Measurements from ENCODE around the gene HBP1. TPM values are rescaled to one million over a fixed set of nuclear protein-coding genes. Genes with fewer than 3 reads are reported as not detected.
A peak's percentile ranks its signal among the peaks of the same experiment; 100 is the strongest.

The HBP1 gene
- total RNA-seq, 1 experiment from 2014 or later: 55.6 TPM

- no peak for DNase-seq
- Histone ChIP-seq H3K4me1 (ENCODE audit: low read length) (0 out of 2 replicates have a peak, but pooled peaks cover 6% of the 10 kb centered on the region), H3K4me3 (ENCODE audit: low read length) (no peak overlapping the region), H3K9ac (ENCODE audit: low read length) (no peak overlapping the region), H4K20me1 (ENCODE audit: insufficient read depth, low read depth, low read length) (no peaks in the 10 kb centered on the region), H3K36me3 (ENCODE audit: insufficient read depth, low read length) (no peaks in the 10 kb centered on the region), H3K9me3 (ENCODE audit: low read length) (no peaks in the 10 kb centered on the region), H3K27me3 (ENCODE audit: low read length) (no peaks in the 10 kb centered on the region), H3K9me2 (replicated peaks; ENCODE audit: insufficient read depth, low read length) (no peaks in the 10 kb centered on the region), H3K27ac (ENCODE audit: low read length) (no peak overlapping the region), H3K4me2 (ENCODE audit: low read depth, low read length, poor library complexity, severe bottlenecking) (no peak overlapping the region), H3K79me2 (ENCODE audit: low read length) (no peaks in the 10 kb centered on the region), H2AFZ (ENCODE audit: low read length) (no peak overlapping the region)
Measured at GRCh38 chr7:107160389-107160788, 8.4 kb upstream of the HBP1 start.

- Histone ChIP-seq H2AFZ (ENCODE audit: low read length) (no peak overlapping the region), H3K9ac (ENCODE audit: low read length) (no peak overlapping the region), H3K9me3 (ENCODE audit: low read length) (no peaks in the 10 kb centered on the region), H3K79me2 (ENCODE audit: low read length) (no peaks in the 10 kb centered on the region), H3K36me3 (ENCODE audit: insufficient read depth, low read length) (no peaks in the 10 kb centered on the region), H3K27me3 (ENCODE audit: low read length) (no peaks in the 10 kb centered on the region), H3K4me3 (ENCODE audit: low read length) (no peak overlapping the region), H3K4me2 (ENCODE audit: low read depth, low read length, poor library complexity, severe bottlenecking) (no peak overlapping the region), H3K9me2 (replicated peaks; ENCODE audit: insufficient read depth, low read length) (no peaks in the 10 kb centered on the region), H3K27ac (ENCODE audit: low read length) (no peak overlapping the region), H3K4me1 (ENCODE audit: low read length) (peaks cover 8% of the 10 kb centered on the region), H4K20me1 (ENCODE audit: insufficient read depth, low read depth, low read length) (no peaks in the 10 kb centered on the region)
- DNase-seq: no peak
Measured at GRCh38 chr7:107161415-107161814, 7.4 kb upstream of the HBP1 start.

- H3K4me3 ChIP-seq (ENCODE audit: low read length): no peak overlapping the region
- H4K20me1 ChIP-seq (ENCODE audit: insufficient read depth, low read depth, low read length): no peaks in the 10 kb centered on the region
- no peaks in the 10 kb centered on the region for H3K36me3 ChIP-seq (ENCODE audit: insufficient read depth, low read length)
- no peaks in the 10 kb centered on the region for H3K9me3 ChIP-seq (ENCODE audit: low read length)
- no peak for DNase-seq
- no peak overlapping the region for H2AFZ ChIP-seq (ENCODE audit: low read length)
- no peak overlapping the region for H3K9ac ChIP-seq (ENCODE audit: low read length)
- H3K27ac ChIP-seq (ENCODE audit: low read length): no peak overlapping the region
- no peaks in the 10 kb centered on the region for H3K9me2 ChIP-seq (replicated peaks; ENCODE audit: insufficient read depth, low read length)
- H3K4me2 ChIP-seq (ENCODE audit: low read depth, low read length, poor library complexity, severe bottlenecking): no peak overlapping the region
- H3K27me3 ChIP-seq (ENCODE audit: low read length): no peaks in the 10 kb centered on the region
- no peaks in the 10 kb centered on the region for H3K79me2 ChIP-seq (ENCODE audit: low read length)
- peaks cover 18% of the 10 kb centered on the region for H3K4me1 ChIP-seq (ENCODE audit: low read length)
Measured at GRCh38 chr7:107162475-107162874, 6.3 kb upstream of the HBP1 start.

- H3K4me3 ChIP-seq (ENCODE audit: low read length): no peak overlapping the region
- H4K20me1 ChIP-seq (ENCODE audit: insufficient read depth, low read depth, low read length): no peaks in the 10 kb centered on the region
- H3K27ac ChIP-seq (ENCODE audit: low read length): no peak overlapping the region
- H3K27me3 ChIP-seq (ENCODE audit: low read length): no peaks in the 10 kb centered on the region
- no peak overlapping the region for H3K4me2 ChIP-seq (ENCODE audit: low read depth, low read length, poor library complexity, severe bottlenecking)
- no peaks in the 10 kb centered on the region for H3K36me3 ChIP-seq (ENCODE audit: insufficient read depth, low read length)
- DNase-seq: no peak
- no peaks in the 10 kb centered on the region for H3K79me2 ChIP-seq (ENCODE audit: low read length)
- H3K4me1 ChIP-seq (ENCODE audit: low read length): peaks cover 24% of the 10 kb centered on the region
- H3K9ac ChIP-seq (ENCODE audit: low read length): no peak overlapping the region
- H2AFZ ChIP-seq (ENCODE audit: low read length): no peak overlapping the region
- H3K9me2 ChIP-seq (replicated peaks; ENCODE audit: insufficient read depth, low read length): no peaks in the 10 kb centered on the region
- H3K9me3 ChIP-seq (ENCODE audit: low read length): no peaks in the 10 kb centered on the region
Measured at GRCh38 chr7:107164092-107164491, 4.7 kb upstream of the HBP1 start.

- DNase-seq: no peak
- Histone ChIP-seq H3K4me2 (ENCODE audit: low read depth, low read length, poor library complexity, severe bottlenecking) (no peak overlapping the region), H3K36me3 (ENCODE audit: insufficient read depth, low read length) (no peaks in the 10 kb centered on the region), H3K4me1 (ENCODE audit: low read length) (peaks cover 27% of the 10 kb centered on the region), H3K27ac (ENCODE audit: low read length) (no peak overlapping the region), H3K9me3 (ENCODE audit: low read length) (no peaks in the 10 kb centered on the region), H3K79me2 (ENCODE audit: low read length) (peaks cover 7% of the 10 kb centered on the region), H3K4me3 (ENCODE audit: low read length) (no peak overlapping the region), H3K27me3 (ENCODE audit: low read length) (no peaks in the 10 kb centered on the region), H4K20me1 (ENCODE audit: insufficient read depth, low read depth, low read length) (no peaks in the 10 kb centered on the region), H2AFZ (ENCODE audit: low read length) (peak overlapping the region; percentile 13; the same call in 1 of the 2 replicates), H3K9me2 (replicated peaks; ENCODE audit: insufficient read depth, low read length) (no peaks in the 10 kb centered on the region), H3K9ac (ENCODE audit: low read length) (no peak overlapping the region)
Measured at GRCh38 chr7:107165341-107165740, 3.5 kb upstream of the HBP1 start.

GRCh38 chr7:107166736-107167426 lies 1.9 kb upstream of the HBP1 start:
- Histone ChIP-seq H3K79me2 (ENCODE audit: low read length) (peaks cover 19% of the 10 kb centered on the region), H3K27ac (ENCODE audit: low read length) (peak overlapping the region; percentile 93), H3K4me1 (ENCODE audit: low read length) (peaks cover 33% of the 10 kb centered on the region), H3K9ac (ENCODE audit: low read length) (peak overlapping the region; percentile 78), H3K36me3 (ENCODE audit: insufficient read depth, low read length) (no peaks in the 10 kb centered on the region), H3K4me3 (ENCODE audit: low read length) (peak overlapping the region; percentile 82), H2AFZ (ENCODE audit: low read length) (peak overlapping the region; percentile 96), H4K20me1 (ENCODE audit: insufficient read depth, low read depth, low read length) (no peaks in the 10 kb centered on the region), H3K4me2 (ENCODE audit: low read depth, low read length, poor library complexity, severe bottlenecking) (peak overlapping the region; percentile 98), H3K27me3 (ENCODE audit: low read length) (no peaks in the 10 kb centered on the region), H3K9me3 (ENCODE audit: low read length) (no peaks in the 10 kb centered on the region), H3K9me2 (replicated peaks; ENCODE audit: insufficient read depth, low read length) (no peaks in the 10 kb centered on the region)
- peak; percentile 46 for DNase-seq

GRCh38 chr7:107167483-107168232 lies 1.1 kb upstream of the HBP1 start:
- peaks cover 27% of the 10 kb centered on the region for H3K79me2 ChIP-seq (ENCODE audit: low read length)
- peak overlapping the region; percentile 98 for H3K4me2 ChIP-seq (ENCODE audit: low read depth, low read length, poor library complexity, severe bottlenecking)
- peak overlapping the region; percentile 78 for H3K9ac ChIP-seq (ENCODE audit: low read length)
- no peaks in the 10 kb centered on the region for H3K9me2 ChIP-seq (replicated peaks; ENCODE audit: insufficient read depth, low read length)
- H3K27ac ChIP-seq (ENCODE audit: low read length): peak overlapping the region; percentile 93
- H3K27me3 ChIP-seq (ENCODE audit: low read length): no peaks in the 10 kb centered on the region
- peak overlapping the region; percentile 82 for H3K4me3 ChIP-seq (ENCODE audit: low read length)
- peak; percentile 81 for DNase-seq
- H3K4me1 ChIP-seq (ENCODE audit: low read length): peaks cover 36% of the 10 kb centered on the region
- no peaks in the 10 kb centered on the region for H4K20me1 ChIP-seq (ENCODE audit: insufficient read depth, low read depth, low read length)
- peak overlapping the region; percentile 96 for H2AFZ ChIP-seq (ENCODE audit: low read length)
- H3K36me3 ChIP-seq (ENCODE audit: insufficient read depth, low read length): no peaks in the 10 kb centered on the region
- no peaks in the 10 kb centered on the region for H3K9me3 ChIP-seq (ENCODE audit: low read length)

All from Karpas-422 (cell line).